Measurements from ENCODE around the gene FSTL4.

Gene FSTL4

DNA sequence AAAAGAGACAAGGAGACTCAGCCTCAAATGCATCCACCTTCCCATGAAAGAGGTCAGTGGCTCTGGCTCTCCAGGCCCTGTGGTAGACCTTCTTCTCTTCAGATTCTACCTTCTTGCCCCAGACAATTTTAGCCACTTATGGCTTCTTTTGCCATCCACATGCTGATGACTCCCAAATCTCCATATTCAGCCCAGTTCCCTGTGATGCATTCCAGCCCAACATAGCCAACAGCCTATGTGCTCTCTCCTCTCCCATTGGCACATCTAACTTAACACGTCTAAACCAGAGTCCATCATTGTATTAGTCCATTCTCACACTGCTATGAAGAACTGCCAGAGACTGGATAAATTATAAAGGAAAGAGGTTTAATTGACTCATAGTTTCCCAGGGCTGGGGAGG is 108.8 kb downstream of the FSTL4 start:
- H3K4me1 Mint-ChIP-seq (ENCODE audit: low read depth): no peaks in the 10 kb centered on the region
- no peak for DNase-seq
- no peaks in the 10 kb centered on the region for H3K9me3 Mint-ChIP-seq
- no peaks in the 10 kb centered on the region for H3K36me3 Mint-ChIP-seq (ENCODE audit: low read depth)
- H3K4me3 Mint-ChIP-seq: no peak overlapping the region
- no peak overlapping the region for H3K27ac Mint-ChIP-seq
- H3K27me3 Mint-ChIP-seq: peaks cover 14% of the 10 kb centered on the region

DNA sequence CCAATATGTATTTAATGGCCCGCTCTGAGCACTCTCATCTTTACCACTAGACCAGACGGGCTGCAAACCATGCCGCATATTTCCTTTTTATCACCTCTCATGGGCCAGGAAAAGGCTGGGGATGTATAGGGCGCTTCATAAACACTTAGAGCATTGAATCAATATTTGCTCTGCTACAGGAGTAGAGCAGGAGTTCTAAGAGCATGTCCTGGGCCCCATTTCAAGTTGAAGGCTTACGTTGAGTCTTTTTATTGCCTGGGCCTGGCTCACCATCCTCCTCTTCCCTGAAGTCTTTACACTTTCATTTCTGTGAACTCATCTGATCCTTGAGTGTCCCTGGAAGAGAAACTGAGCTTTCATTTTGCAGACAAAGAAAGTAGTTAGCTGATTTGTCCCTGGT is 112.4 kb downstream of the FSTL4 start:
- DNase-seq: no peak
- Mint-ChIP-seq H3K9me3 (no peaks in the 10 kb centered on the region), H3K4me1 (ENCODE audit: low read depth) (no peaks in the 10 kb centered on the region), H3K27me3 (peaks cover 18% of the 10 kb centered on the region), H3K36me3 (ENCODE audit: low read depth) (no peaks in the 10 kb centered on the region), H3K27ac (no peak overlapping the region), H3K4me3 (no peak overlapping the region)

DNA sequence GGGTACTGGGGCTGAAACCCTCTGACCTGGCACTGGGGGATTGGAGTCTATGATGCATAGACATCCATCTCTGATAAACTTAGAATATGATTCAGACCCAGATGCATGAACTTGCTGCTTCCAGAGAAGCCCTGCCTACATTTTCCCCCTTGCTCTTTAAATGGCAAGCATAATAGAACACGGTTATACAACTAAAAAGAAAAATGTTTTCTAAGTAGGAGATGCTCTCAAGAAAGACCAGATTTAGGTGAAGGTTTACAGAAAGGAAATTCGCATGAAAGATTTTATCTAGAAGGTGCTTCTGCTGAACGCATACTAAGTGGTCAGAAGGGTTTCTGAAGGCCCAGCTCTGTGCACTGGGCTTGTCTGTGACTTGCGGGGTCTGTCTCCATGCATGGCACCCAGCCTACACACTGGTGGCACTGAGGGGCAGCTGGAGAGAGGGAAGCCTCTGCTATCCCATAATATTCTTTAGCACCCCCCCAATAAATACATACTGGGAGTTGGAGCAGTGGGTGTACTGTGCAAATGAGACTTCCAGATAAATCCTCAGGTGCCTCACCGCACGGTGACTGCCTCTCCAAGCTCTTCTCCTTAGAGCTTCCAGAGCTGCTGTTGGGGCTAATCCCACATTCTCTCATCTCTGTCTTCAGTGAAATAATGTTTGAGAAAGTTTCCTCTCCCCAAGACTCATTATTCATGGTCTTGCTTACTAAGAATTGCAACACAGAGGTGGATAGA is 114.6 kb downstream of the FSTL4 start:
- no peak for DNase-seq
- H3K27ac Mint-ChIP-seq: no peak overlapping the region
- H3K36me3 Mint-ChIP-seq (ENCODE audit: low read depth): no peaks in the 10 kb centered on the region
- no peaks in the 10 kb centered on the region for H3K4me1 Mint-ChIP-seq (ENCODE audit: low read depth)
- H3K27me3 Mint-ChIP-seq: peaks cover 15% of the 10 kb centered on the region
- no peak overlapping the region for H3K4me3 Mint-ChIP-seq
- no peaks in the 10 kb centered on the region for H3K9me3 Mint-ChIP-seq

DNA sequence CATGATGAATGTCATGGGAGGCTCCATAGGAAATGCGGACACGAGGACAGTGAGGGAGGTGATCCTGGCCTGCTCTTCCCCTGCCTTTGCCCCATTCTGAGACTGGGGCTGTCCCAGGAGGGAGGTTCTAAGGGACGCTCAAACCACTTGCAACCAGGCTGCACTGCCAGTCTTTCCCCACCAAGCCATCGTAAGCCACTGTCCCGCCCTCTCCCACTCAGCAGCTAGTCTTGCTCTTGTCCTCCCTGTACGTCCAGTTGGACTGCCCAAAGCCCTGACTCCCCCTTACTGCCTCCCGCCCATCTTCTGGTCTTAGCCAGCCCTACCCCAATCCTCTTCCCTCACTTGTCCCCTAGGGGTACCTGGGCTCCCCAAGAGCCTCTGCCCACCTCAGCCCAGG is 115.7 kb downstream of the FSTL4 start:
- Mint-ChIP-seq H3K36me3 (ENCODE audit: low read depth) (no peaks in the 10 kb centered on the region), H3K9me3 (no peaks in the 10 kb centered on the region), H3K27ac (no peak overlapping the region), H3K4me3 (no peak overlapping the region), H3K4me1 (ENCODE audit: low read depth) (no peaks in the 10 kb centered on the region), H3K27me3 (peaks cover 15% of the 10 kb centered on the region)
- no peak for DNase-seq

DNA sequence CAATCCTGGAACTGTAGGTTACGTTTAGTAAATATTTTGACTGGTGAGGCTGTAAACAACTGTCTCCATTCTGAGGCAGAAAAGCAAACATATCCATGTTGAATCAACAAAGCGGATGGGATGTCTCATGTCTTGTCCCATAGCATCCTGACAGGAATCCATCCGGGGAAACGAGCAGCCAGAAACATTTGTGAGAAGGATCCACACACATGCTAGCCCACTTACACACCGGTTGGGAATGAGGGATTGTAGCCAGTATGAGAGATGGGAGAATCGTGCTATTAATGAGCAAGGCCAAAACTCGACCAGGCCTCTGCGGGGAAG is 117.5 kb downstream of the FSTL4 start:
- H3K4me3 Mint-ChIP-seq: no peak overlapping the region
- DNase-seq: no peak
- H3K36me3 Mint-ChIP-seq (ENCODE audit: low read depth): no peaks in the 10 kb centered on the region
- H3K27me3 Mint-ChIP-seq: peaks cover 14% of the 10 kb centered on the region
- no peak overlapping the region for H3K27ac Mint-ChIP-seq
- H3K9me3 Mint-ChIP-seq: peaks cover 3% of the 10 kb centered on the region
- peaks cover 2% of the 10 kb centered on the region for H3K4me1 Mint-ChIP-seq (ENCODE audit: low read depth)

DNA sequence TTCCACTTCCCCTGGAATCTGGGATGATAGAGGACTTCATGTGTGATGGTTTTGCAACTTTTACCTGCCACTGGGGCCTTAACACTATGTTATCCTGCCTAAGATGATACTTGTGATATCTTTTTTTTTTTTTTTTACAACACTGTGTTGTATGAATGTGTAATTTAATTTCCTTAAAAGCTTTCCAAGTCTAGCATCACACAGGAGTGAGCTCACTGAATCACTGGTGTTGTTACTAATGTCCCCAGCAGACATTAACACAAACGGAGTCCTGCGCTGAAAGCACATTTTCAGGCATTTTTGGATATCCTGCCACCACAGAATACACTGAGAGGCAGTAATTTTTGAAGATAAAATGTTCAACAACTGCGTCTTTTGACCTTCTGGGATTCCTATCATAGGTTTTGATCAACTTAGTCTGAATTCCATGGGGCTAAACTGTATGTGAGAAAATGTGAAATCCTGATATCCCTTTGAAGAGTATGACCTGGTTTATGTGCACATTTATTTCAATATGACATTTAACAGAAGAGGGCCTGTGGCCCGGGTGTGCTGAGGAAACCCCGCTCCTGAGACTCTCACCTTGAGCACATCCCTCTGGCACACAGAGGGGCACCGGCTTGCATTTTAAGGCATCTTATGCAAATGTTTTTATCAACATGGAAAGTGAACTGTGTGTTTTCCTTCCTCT is 118.0 kb downstream of the FSTL4 start:
- peaks cover 3% of the 10 kb centered on the region for H3K9me3 Mint-ChIP-seq

DNA sequence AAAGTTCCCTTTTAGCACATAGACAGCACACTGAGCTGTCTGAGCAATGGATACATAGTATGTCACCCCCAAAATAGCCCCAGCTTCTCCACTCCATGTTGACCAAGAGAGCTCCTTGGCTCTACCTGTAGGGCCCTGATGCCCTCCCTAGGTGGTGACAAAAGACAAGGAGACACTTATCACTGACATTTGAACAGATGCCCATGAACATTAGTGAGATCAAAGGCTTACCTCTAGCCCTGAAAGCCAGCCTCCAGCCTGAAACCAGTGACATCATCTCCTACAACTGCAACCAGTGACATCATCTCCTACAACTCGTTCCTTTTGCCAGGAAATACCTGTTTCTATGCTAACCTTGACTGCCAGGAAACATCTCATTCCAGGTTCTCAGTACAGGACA is 122.7 kb downstream of the FSTL4 start:
- Mint-ChIP-seq H3K4me3 (no peak overlapping the region), H3K4me1 (ENCODE audit: low read depth) (peaks cover 6% of the 10 kb centered on the region), H3K36me3 (ENCODE audit: low read depth) (no peaks in the 10 kb centered on the region), H3K27me3 (peaks cover 6% of the 10 kb centered on the region), H3K27ac (no peak overlapping the region), H3K9me3 (peaks cover 3% of the 10 kb centered on the region)
- no peak for DNase-seq

More for the DNA sequence above, 118.0 kb downstream of the FSTL4 start:
- no peak overlapping the region for H3K4me3 Mint-ChIP-seq
- peaks cover 11% of the 10 kb centered on the region for H3K27me3 Mint-ChIP-seq
- peaks cover 6% of the 10 kb centered on the region for H3K4me1 Mint-ChIP-seq (ENCODE audit: low read depth)
- no peak overlapping the region for H3K27ac Mint-ChIP-seq
- no peaks in the 10 kb centered on the region for H3K36me3 Mint-ChIP-seq (ENCODE audit: low read depth)
- DNase-seq: no peak

DNA sequence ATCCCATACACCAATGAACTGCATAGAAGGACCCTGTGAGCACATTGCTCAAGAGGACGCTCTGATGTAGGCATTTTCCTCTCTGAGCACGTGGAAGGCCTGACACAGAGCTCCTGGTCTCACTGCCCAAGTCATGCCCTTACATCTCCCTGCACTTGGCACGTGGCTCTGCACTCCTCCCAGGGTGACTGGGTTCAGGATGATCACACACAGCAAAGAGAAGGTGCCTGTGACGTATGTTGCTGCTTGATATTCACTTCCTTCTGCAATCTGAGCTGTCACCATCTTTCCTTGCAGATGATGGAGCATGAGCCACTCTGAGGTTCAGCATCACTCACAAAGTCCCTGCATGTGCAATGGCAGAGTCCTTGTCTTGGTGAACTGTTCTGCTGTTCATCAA is 125.2 kb downstream of the FSTL4 start:
- peaks cover 6% of the 10 kb centered on the region for H3K4me1 Mint-ChIP-seq (ENCODE audit: low read depth)
- H3K36me3 Mint-ChIP-seq (ENCODE audit: low read depth): no peaks in the 10 kb centered on the region
- no peak overlapping the region for H3K27ac Mint-ChIP-seq
- no peak for DNase-seq
- no peak overlapping the region for H3K4me3 Mint-ChIP-seq
- H3K27me3 Mint-ChIP-seq: peaks cover 6% of the 10 kb centered on the region
- H3K9me3 Mint-ChIP-seq: peaks cover 3% of the 10 kb centered on the region

DNA sequence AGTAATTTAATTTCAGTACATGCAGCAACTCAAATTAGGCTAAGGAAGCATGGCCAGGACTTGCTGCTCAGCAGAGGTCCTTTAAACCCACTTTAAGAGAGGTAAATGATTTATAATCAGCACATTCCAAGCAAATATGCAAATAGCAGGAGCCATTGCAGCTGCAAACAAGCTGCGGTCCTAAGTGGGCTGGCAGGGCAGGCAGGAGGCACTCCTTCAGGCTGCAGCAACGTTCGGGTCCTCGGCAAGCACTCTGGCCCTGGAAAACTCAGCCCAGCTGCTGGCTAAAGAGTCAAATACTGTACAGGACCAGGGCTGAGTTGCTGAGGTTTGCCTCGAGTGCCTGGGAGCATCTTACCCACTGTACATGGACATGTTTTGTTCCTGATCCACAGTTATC is 126.9 kb downstream of the FSTL4 start:
- H3K27me3 Mint-ChIP-seq: peaks cover 6% of the 10 kb centered on the region
- H3K4me3 Mint-ChIP-seq: no peak overlapping the region
- no peak overlapping the region for H3K27ac Mint-ChIP-seq
- H3K36me3 Mint-ChIP-seq (ENCODE audit: low read depth): no peaks in the 10 kb centered on the region
- peaks cover 6% of the 10 kb centered on the region for H3K4me1 Mint-ChIP-seq (ENCODE audit: low read depth)
- DNase-seq: no peak
- H3K9me3 Mint-ChIP-seq: peaks cover under 1% of the 10 kb centered on the region

DNA sequence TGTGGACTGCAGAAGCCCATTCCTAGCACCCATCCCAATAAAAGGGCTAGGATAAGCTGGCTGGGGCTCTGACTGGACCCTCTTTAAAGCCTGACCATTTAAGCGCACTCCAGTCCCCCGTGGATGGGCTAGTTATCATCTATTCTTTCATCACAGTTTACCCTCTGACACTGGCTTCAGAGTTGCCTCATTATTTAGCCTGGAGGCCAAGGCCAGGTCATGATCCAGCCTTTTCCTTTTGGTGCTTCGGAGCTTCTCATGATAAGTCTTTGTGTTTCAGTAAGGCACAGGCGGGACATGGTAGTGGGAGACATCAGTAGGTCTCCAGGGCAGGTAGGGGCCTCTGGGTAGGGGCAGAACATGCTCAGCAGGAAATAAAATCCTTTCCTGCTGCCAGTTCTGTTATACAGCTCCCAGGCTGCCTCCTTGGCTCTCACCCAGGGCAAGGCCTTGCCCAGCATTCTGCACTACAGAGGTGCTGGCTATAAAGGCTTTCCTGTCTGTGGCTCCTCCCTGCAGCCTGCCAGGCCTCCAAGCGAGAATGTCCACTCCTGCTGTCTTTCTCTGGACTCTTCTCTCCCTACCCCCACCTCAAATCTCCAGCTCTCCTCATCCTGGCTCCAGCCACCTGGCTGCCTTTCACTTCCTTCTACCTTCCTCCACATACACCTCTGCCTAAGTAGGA is 128.8 kb downstream of the FSTL4 start:
- H3K9me3 Mint-ChIP-seq: no peaks in the 10 kb centered on the region
- no peak for DNase-seq
- H3K27me3 Mint-ChIP-seq: peaks cover 6% of the 10 kb centered on the region
- H3K4me1 Mint-ChIP-seq (ENCODE audit: low read depth): no peaks in the 10 kb centered on the region
- no peaks in the 10 kb centered on the region for H3K36me3 Mint-ChIP-seq (ENCODE audit: low read depth)
- no peak overlapping the region for H3K27ac Mint-ChIP-seq
- no peak overlapping the region for H3K4me3 Mint-ChIP-seq

DNA sequence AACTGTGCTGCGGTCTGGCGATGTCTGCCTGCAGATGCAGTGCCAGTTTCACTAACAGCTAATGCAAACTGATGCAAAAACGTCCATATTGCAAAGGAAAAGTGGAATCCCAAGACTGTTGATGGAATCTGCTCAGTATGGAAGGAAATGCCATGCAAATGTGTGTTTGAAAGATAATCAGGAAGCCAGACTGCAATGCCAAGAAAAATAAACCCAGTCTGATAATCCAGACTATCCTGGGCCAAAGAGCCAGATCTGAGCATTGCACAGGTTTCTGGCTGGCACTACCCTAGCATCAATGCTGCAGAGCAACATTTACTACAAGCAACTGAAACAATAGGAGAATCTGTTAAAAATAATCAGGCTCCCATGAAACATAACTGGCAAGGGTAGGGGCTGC is 130.3 kb downstream of the FSTL4 start:
- Mint-ChIP-seq H3K4me1 (ENCODE audit: low read depth) (no peaks in the 10 kb centered on the region), H3K36me3 (ENCODE audit: low read depth) (no peaks in the 10 kb centered on the region), H3K4me3 (no peak overlapping the region), H3K9me3 (no peaks in the 10 kb centered on the region), H3K27ac (no peak overlapping the region), H3K27me3 (peaks cover 6% of the 10 kb centered on the region)
- DNase-seq: no peak

DNA sequence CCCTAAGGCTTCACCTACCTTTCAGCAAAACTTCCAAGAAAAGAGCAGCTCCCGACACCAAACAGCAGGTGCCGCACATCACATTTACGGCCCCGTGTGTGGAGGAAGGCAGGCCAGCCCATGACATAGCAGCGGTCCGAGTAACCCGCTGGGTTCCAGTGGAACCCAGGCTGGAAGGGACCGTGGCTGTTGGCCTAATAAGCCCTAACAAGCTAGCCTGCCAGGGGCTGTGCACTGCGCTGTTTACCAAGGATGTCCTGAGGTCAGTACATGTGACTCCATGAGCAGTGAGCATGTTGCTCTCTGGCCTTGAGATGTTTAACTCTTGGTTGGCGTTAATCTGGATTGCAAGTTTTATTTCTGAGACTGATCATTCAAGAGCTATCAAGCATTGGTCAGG is 131.5 kb downstream of the FSTL4 start:
- Mint-ChIP-seq H3K4me1 (ENCODE audit: low read depth) (no peaks in the 10 kb centered on the region), H3K27me3 (no peaks in the 10 kb centered on the region), H3K36me3 (ENCODE audit: low read depth) (no peaks in the 10 kb centered on the region), H3K27ac (no peak overlapping the region), H3K9me3 (no peaks in the 10 kb centered on the region), H3K4me3 (no peak overlapping the region)
- no peak for DNase-seq

DNA sequence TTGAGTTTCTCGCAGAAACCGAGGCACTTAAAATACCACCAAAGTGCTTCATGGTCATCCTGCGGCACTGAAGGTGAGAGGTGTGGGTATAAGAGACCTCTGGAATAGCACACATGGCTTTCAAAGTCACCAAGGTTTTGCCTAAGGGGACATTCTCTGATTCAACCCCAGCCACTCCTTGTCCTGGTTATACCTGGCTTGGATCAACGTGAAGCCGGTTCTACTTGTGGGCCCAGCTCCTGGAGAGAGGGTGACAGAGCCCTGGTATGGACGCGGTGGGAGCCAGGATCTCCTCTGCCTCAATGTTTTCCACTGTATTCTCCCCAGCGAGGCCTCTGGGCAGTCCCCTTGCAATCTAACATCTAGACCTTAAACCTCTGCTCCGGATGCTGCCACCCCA is 132.0 kb downstream of the FSTL4 start:
- H3K36me3 Mint-ChIP-seq (ENCODE audit: low read depth): no peaks in the 10 kb centered on the region

DNA sequence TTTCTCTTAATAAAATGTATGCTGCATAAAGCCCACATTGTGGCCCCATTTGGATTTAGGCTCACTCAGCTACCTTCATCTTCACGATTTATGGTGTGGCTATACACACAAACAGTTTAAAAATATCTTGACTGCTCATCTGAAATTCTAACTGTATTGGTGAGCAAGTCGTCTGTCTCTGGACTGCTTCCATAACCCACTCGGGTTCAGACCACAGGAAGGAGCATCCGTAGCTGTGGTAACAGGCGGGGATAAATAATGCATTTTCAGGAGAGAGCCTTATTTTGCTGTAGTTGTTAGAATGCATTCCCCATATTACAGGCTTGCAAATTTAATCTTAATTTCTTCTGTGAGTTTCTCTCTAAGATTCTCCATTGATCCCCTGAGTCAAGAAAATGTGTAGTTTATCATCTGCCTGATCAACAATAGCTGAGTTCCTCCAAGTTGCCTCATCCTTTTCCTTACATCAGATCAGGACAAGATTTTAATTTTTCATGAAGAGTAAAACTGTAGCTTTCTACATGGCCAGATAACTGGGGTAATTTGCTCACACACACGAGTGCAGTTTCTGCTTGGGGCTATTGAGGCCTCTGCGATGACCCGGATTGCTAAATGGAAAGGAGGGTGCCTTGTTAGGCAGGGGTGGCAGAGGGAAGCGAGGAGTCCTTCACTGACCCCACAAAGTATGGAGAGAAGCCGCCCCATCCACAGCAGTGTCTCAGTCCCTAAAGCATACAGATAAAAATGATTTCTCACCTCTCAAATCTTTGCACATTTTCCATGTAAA is 133.9 kb downstream of the FSTL4 start:
- no peaks in the 10 kb centered on the region for H3K36me3 Mint-ChIP-seq (ENCODE audit: low read depth)
- H3K4me1 Mint-ChIP-seq (ENCODE audit: low read depth): no peaks in the 10 kb centered on the region
- peaks cover 6% of the 10 kb centered on the region for H3K27me3 Mint-ChIP-seq
- H3K27ac Mint-ChIP-seq: no peak overlapping the region
- no peaks in the 10 kb centered on the region for H3K9me3 Mint-ChIP-seq
- no peak overlapping the region for H3K4me3 Mint-ChIP-seq
- no peak for DNase-seq

More for the DNA sequence above, 132.0 kb downstream of the FSTL4 start:
- no peak for DNase-seq
- no peaks in the 10 kb centered on the region for H3K9me3 Mint-ChIP-seq
- H3K4me3 Mint-ChIP-seq: no peak overlapping the region
- H3K27ac Mint-ChIP-seq: no peak overlapping the region
- no peaks in the 10 kb centered on the region for H3K27me3 Mint-ChIP-seq
- H3K4me1 Mint-ChIP-seq (ENCODE audit: low read depth): no peaks in the 10 kb centered on the region

Measured in activated T-cell treated with anti-CD3 and anti-CD28 coated beads, Interleukin-2, amount 50 U/mL, for 24 hours (primary cell).